Measurements from ENCODE around the gene MVB12B.

- no peak for TF ChIP-seq CTCF (IDR thresholded peaks at IDR 0.05)
- TF ChIP-seq POLR2AphosphoS5 (IDR thresholded peaks at IDR 0.05; ENCODE audit: insufficient read depth in 1 of 2, low read depth in 1 of 2): no peak
Observed at GRCh38 chr9:126401107-126401506, 74.5 kb downstream of the MVB12B start.

Data from vagina (tissue), 2 donors.